Muscle layer of colon (tissue), 2 donors: ENCODE data around the gene ANO1.
"Not testable (repeated sequence)": the region's sequence is repeated elsewhere in the genome, so short reads cannot be mapped to it uniquely, and the experiment has no call there.

Experiments used
- H3K27ac ChIP-seq: one replicate; pipeline ENCODE4 v1.7.0; 2013; ENCODE audit warnings: low read depth, mild to moderate bottlenecking, low read length, moderate library complexity
- H3K27me3 ChIP-seq, 2 donors: one replicate each; pipeline ENCODE4 v1.7.0; 2013; ENCODE audit warnings: low read length in 2 of 2, mild to moderate bottlenecking in 2 of 2; ENCODE audit not compliant: insufficient read depth in 2 of 2, control insufficient read depth in 1 of 2
- H3K36me3 ChIP-seq: one replicate; pipeline ENCODE4 v1.7.0; 2013; ENCODE audit warnings: mild to moderate bottlenecking, low read length; ENCODE audit not compliant: insufficient read depth
- H3K4me1 ChIP-seq: one replicate; pipeline ENCODE4 v1.7.0; 2013; ENCODE audit warnings: mild to moderate bottlenecking, low read length; ENCODE audit not compliant: insufficient read depth
- H3K4me3 ChIP-seq, 2 donors: one replicate each; pipeline ENCODE4 v1.7.0; 2013; ENCODE audit warnings: low read length in 2 of 2, low read depth in 1 of 2, mild to moderate bottlenecking in 1 of 2, moderate library complexity in 1 of 2
- H3K9ac ChIP-seq: one replicate; pipeline ENCODE4 v1.7.0; 2013; ENCODE audit warnings: low read length
- H3K9me3 ChIP-seq: one replicate; pipeline ENCODE4 v1.7.0; 2013; ENCODE audit warnings: mild to moderate bottlenecking, low read length
- donor health status: abdominal sarcoma.
- donor health status: Adenocarcinoma of cecum.

The ANO1 gene

GRCh38 chr11:70078095-70078780 is at the start of gene ANO1:
Gene ANO1 (plus strand): TSS chr11:70078317. CDS start chr11:70078607, 290 bp downstream.
- no peak within 1 kb of the TSS for H3K27ac ChIP-seq
- no peak within 1 kb of the TSS for H3K9ac ChIP-seq
- H3K27me3 ChIP-seq, result peaks cover 5 to 31% of the 10 kb centered on the region in 2 donors
- H3K4me1 ChIP-seq, result no peaks in the 10 kb centered on the region
- no peaks in the 10 kb centered on the region for H3K9me3 ChIP-seq
- H3K36me3 ChIP-seq, result no peaks in the 10 kb centered on the region
- H3K4me3 ChIP-seq, result no peak within 1 kb of the TSS

DNA sequence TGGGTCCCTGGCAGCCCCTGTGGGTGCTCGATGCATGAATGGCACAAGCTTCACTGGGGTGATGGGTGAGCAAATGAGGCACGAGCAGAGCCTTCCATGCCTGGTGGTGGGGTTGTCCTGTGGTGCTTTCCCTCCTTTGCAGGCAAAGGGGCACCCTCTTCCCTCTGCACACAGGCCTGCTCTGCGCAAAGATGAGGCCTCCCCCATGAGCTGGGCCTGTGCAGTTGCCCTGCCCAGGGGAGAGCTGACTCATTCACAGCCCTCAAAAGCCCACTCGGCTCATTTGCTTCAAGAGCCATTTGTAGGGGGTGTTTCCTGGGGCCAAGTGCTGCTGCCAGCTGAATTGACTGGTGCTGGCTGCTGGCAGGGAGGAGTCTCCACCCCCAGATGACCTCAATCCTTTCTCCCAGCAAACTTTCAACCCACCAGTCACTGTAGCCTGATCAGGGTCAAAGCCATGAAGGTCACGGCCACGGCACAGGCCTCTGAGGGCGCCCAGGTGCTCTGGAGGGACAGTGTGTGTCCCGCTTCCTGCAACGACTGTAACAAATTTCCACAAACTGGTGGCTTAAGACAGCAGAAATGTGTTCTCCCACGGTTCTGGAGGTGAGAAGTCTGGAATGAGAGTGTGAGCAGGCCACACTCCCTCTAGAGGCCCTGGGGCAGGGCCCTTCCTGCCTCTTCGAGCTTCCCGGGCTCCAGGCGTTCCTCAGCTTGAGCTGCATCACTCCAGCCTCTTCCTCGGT is 48.8 kb upstream of the ANO1 start:
- Histone ChIP-seq H3K27me3 (no peaks in the 10 kb centered on the region), H3K9me3 (no peaks in the 10 kb centered on the region), H3K27ac (no peak overlapping the region), H3K4me1 (no peaks in the 10 kb centered on the region), H3K4me3 (no peak overlapping the region), H3K9ac (no peak overlapping the region), H3K36me3 (no peaks in the 10 kb centered on the region)

GRCh38 chr11:70029861-70030380 is 48.2 kb upstream of the ANO1 start:
- H3K27ac ChIP-seq, result no peak overlapping the region
- H3K4me1 ChIP-seq, result no peaks in the 10 kb centered on the region
- H3K9me3 ChIP-seq, result no peaks in the 10 kb centered on the region
- H3K27me3 ChIP-seq, result no peaks in the 10 kb centered on the region
- no peak overlapping the region for H3K4me3 ChIP-seq
- no peak overlapping the region for H3K9ac ChIP-seq
- H3K36me3 ChIP-seq, result no peaks in the 10 kb centered on the region

GRCh38 chr11:70030412-70030811 is 47.7 kb upstream of the ANO1 start:
- no peak overlapping the region for H3K27ac ChIP-seq
- H3K27me3 ChIP-seq, result no peaks in the 10 kb centered on the region
- H3K36me3 ChIP-seq, result no peaks in the 10 kb centered on the region
- H3K9me3 ChIP-seq, result no peaks in the 10 kb centered on the region
- H3K4me1 ChIP-seq, result no peaks in the 10 kb centered on the region
- no peak overlapping the region for H3K4me3 ChIP-seq
- no peak overlapping the region for H3K9ac ChIP-seq

- no peaks in the 10 kb centered on the region for H3K27me3 ChIP-seq
- no peaks in the 10 kb centered on the region for H3K4me1 ChIP-seq
- no peaks in the 10 kb centered on the region for H3K9me3 ChIP-seq
- no peak overlapping the region for H3K4me3 ChIP-seq
- no peaks in the 10 kb centered on the region for H3K36me3 ChIP-seq
- no peak overlapping the region for H3K27ac ChIP-seq
- no peak overlapping the region for H3K9ac ChIP-seq
Observed at GRCh38 chr11:70031631-70032469, 46.3 kb upstream of the ANO1 start.

DNA sequence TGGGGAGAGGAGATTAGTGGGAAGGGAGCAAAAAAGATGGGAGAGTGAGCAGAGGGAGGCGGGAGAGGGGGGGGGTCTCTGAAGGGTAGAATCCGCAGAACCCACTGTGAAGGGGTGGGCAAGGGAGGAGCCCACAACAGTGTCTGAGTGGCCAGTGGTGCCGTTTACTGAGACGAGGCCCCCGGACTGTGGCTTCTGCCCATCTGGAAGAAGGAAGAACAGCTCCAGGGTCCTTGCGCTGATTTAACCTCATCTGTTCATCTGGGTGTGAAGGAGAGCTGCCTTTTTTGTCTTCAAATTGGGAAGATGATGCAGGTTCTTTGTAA is 45.7 kb upstream of the ANO1 start:
- Histone ChIP-seq H3K4me3 (no peak overlapping the region), H3K27me3 (no peaks in the 10 kb centered on the region), H3K4me1 (no peaks in the 10 kb centered on the region), H3K36me3 (no peaks in the 10 kb centered on the region), H3K9me3 (no peaks in the 10 kb centered on the region), H3K27ac (no peak overlapping the region), H3K9ac (no peak overlapping the region)

DNA sequence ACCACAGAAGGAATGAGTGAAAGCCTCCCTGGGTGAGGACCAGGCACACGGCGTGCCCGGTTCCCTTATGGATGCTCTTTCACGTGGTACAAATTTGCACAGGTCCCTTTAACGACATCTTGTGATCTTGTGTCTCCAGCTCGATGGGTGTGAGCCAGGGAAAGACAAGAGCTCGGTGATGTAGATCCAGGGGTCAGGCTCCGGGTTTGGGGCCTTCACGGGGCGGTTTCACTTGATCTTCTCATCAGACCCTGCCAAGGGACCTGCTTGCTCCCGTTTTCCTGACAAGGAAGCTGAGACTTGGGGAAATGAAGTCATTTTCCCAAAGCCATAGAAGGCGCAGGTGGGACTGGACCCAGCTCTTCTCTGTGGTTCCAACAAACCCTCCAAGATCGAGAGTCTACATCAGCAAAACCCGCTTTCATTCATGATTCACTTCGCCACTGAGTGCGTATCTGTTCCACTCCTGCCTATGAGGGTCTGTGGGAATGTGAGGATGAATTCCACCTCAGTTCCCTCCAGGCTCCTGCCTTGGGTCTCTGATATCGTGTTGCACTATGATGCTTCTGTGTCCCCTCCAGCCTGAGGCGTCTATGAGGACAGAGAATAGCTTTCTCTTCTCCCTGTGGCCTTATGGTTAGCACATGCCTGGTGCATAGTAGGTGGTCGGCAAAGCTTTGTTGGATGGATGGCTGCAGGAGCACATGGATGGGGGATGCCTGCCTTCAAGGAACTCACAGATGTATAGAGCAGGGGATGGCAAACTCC is 45.0 kb upstream of the ANO1 start:
- Histone ChIP-seq H3K9ac (no peak overlapping the region), H3K36me3 (no peaks in the 10 kb centered on the region), H3K9me3 (no peaks in the 10 kb centered on the region), H3K27me3 (no peaks in the 10 kb centered on the region), H3K4me3 (no peak overlapping the region), H3K4me1 (no peaks in the 10 kb centered on the region), H3K27ac (no peak overlapping the region)

- Histone ChIP-seq H3K9ac (no peak overlapping the region), H3K27me3 (no peaks in the 10 kb centered on the region), H3K27ac (no peak overlapping the region), H3K4me3 (no peak overlapping the region), H3K4me1 (no peaks in the 10 kb centered on the region), H3K9me3 (no peaks in the 10 kb centered on the region), H3K36me3 (no peaks in the 10 kb centered on the region)
Observed at GRCh38 chr11:70033711-70034070, 44.4 kb upstream of the ANO1 start.

- no peaks in the 10 kb centered on the region for H3K4me1 ChIP-seq
- no peaks in the 10 kb centered on the region for H3K36me3 ChIP-seq
- H3K4me3 ChIP-seq, result no peak overlapping the region
- H3K27me3 ChIP-seq, result no peaks in the 10 kb centered on the region
- H3K9ac ChIP-seq, result no peak overlapping the region
- H3K9me3 ChIP-seq, result no peaks in the 10 kb centered on the region
- H3K27ac ChIP-seq, result no peak overlapping the region
Observed at GRCh38 chr11:70034740-70035365, 43.3 kb upstream of the ANO1 start.

GRCh38 chr11:70035665-70036064 is 42.5 kb upstream of the ANO1 start:
- not testable (repeated sequence) for H3K27ac ChIP-seq, H3K4me1 ChIP-seq, H3K27me3 ChIP-seq, H3K9me3 ChIP-seq, H3K9ac ChIP-seq, H3K4me3 ChIP-seq, H3K36me3 ChIP-seq
